ENCODE data around the gene PKN3.
"Not testable (repeated sequence)": the region's sequence is repeated elsewhere in the genome, so short reads cannot be mapped to it uniquely, and the experiment has no call there.

The PKN3 gene

DNA sequence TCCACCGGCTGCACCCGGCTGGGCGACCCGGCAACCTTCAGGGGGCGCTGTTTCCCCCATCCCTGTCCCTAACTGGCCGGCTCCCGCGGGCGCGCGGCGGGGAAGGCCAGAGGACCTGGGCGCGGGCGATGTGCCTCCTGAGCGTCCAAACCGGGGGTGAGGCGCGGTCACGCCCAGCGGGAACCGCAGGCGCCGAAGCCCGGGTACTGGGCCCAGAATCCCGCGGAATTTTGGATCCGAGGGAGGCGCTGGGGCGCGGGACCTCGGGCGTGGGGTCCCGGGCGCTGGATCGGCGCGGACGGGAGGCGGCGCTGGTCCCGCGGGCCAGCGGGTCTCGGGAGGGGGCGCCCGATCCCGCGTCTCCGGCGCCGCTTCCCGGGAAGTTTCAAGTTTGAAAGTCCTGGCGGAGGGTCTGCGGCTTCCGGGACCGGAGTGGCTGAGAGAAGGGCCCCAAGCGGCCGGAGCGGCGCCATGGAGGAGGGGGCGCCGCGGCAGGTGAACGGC is at the start of gene PKN3:
PKN3 (plus strand) TSS at position 59 of the 504 bp plus-strand sequence; CDS start at position 472, 413 bp downstream.
- no peak for DNase-seq

GRCh38 chr9:128653908-128654307 is 48.4 kb upstream of the PKN3 start:
- no peak for DNase-seq

GRCh38 chr9:128654481-128654880 is 47.8 kb upstream of the PKN3 start:
- no peak for DNase-seq

- DNase-seq = peak; percentile 39
Measured at GRCh38 chr9:128656416-128657343, 45.6 kb upstream of the PKN3 start, which contains the start of gene DYNC2I2. Gene DYNC2I2 (minus strand): TSS chr9:128656847. CDS start chr9:128656726, 121 bp downstream.

- DNase-seq = no peak
Measured at GRCh38 chr9:128657344-128657704, 45.0 kb upstream of the PKN3 start.

DNA sequence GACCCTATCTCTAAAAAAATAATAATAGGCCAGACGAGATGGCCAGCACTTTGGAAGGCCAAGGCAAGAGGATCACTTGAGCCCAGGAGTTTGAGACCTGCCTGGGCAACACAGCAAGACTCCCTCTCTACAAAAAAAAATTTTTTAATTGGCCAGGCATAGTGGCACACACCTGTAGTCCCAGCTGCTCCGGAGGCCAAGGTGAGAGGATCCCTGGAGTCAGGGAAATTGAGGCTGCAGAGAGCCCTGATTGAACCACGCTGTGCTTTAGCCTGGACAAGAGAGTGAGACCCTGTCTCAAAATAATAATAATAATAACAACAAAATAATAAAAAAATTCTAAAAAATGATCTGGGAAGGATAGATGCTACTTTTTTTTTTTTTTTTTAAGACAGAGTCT is 44.5 kb upstream of the PKN3 start:
- DNase-seq = no peak

GRCh38 chr9:128666481-128666941 is 35.8 kb upstream of the PKN3 start:
- DNase-seq = not testable (repeated sequence)

DNA sequence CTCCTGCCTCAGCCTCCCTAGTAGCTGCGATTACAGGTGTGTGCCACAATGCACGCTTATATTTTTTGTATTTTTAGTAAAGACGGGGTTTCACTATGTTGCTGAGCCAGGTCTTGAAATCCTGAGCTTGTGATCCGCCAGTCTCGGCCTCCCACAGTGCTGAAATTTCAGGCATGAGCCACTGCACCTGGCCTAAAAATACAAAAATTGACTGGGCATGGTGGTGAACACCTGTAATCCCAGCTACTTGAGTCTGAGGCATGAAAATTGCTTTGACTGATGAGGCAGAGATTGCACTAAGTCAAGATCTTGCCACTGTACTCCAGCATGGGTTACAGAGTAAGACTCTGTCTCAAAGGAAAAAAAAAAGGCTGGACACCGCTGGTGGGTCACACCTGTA is 32.5 kb upstream of the PKN3 start:
- DNase-seq = no peak

- no peak for DNase-seq
Measured at GRCh38 chr9:128675382-128675781, 26.9 kb upstream of the PKN3 start.

DNA sequence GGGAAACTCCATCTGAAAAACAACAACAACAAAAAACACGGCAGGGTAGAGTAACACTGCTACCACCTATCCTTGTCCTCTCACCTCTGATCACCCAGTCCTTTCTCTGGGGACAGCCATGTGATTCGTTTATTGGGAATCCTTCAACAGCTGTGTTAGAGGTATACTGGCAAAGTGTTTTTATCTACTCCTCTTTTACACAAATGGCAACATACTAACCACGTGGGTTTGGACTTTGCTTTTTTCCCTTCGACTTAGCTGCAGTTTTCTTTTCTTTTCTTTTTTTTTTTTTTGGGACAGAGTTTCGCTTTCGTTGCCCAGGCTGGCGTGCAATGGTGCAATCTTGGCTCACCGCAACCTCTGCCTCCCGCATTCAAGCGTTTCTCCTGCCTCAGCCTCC is 24.5 kb upstream of the PKN3 start:
- no peak for DNase-seq

GRCh38 chr9:128683340-128684064 is 18.8 kb upstream of the PKN3 start:
- no peak for DNase-seq

GRCh38 chr9:128684065-128684324 is 18.3 kb upstream of the PKN3 start:
- DNase-seq = no peak

DNA sequence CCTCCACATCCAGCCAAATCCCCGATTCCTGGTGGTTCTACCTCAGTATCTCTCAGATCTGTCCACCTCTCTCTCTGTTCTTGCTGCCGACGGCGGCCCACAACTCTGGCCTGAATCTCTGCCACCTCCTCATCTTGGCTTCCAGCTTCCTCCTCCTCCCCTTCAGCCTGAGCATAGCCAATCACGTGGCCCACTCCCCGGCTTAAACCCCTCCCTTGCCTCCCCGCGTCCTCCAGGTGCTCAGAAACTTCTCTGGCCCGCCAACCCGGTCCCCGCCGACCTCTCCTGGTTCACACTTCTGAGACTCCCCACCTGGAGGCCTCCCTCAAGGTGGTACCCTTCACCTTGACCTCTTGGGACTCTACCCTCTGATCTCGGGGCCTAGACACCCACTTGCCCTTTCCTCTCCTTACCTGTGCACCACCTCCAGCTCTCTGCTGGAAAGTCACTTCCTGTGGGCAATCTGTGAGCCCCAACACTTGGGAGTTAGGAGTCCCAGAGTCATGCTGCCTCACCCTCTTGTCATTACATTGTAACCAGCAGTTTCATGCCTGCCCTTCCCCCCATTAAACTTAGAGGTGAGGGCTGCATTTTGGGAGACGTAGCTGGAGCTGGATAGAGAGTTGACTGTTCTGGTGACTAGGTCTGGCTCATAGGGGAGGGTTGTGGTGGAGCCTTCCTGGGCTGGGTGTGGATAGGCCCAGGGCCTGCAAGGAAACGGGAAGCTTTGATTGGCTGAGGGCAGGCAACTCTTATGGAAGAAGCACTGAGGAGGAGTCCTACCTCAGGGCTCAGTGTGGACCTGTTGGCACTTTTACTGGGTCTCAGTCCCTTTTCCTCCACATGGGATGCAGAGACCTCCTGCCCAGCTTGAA is 17.7 kb upstream of the PKN3 start:
- DNase-seq = no peak

GRCh38 chr9:128685636-128686489 is 16.4 kb upstream of the PKN3 start:
- no peak for DNase-seq

GRCh38 chr9:128687453-128687852 is 14.8 kb upstream of the PKN3 start:
- DNase-seq = no peak

DNA sequence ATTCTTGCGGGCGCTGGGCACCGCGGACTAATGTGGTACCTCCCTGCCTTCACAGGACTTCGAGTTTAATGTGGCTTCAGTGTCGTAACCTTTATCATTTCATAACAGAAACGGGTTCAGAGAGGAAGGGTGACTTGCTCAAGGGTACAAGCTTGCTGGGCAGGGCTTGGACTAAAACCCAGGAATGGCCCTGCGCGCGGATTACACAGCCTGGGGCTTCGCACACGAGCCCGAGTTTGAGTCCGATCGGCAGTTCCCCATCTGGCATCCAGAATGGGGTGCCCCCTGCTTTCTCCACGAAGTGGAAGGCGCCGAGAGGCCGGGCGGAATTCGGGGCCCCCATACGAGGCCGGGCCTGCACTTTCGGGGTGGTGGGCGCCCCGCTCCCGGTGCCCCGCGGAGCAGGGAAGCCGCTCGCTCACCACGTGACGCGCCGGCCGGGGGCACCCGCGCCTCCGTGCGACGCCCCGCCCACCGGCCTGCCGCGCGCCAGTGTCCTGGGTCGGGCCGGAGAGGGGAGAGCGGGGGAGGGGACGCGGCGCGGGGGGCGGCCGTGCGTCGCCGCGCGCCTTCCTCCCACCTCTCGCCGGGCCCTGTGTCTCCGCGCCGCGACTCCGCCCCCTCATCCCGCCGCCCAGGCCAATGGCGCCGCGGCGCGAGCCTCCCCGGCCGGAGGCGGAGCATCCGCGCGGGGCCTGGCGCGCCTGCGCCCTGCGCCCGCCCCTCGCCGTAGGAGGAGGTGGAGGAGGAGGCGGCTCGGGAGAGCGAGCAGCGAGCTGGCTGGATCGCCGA is 13.6 kb upstream of the PKN3 start, which contains the start of gene SET:
SET (plus strand) TSS at position 722 of the 792 bp plus-strand sequence. CDS start 361 bp downstream, outside the sequence.
- peak; percentile 68 for DNase-seq

- DNase-seq = no peak
Measured at GRCh38 chr9:128689293-128689774, 13.0 kb upstream of the PKN3 start.

GRCh38 chr9:128689820-128690683 is 12.3 kb upstream of the PKN3 start:
- no peak for DNase-seq

- DNase-seq = no peak
Measured at GRCh38 chr9:128690684-128691034, 11.6 kb upstream of the PKN3 start.

- DNase-seq = not testable (repeated sequence)
Measured at GRCh38 chr9:128693738-128694137, 8.6 kb upstream of the PKN3 start.

Data from NCI-H1436 treated with DMSO at 0.1 percent for 48 hours (cell line).